ENCODE data around the gene MAP2K7.

The MAP2K7 gene

GRCh38 chr19:7867092-7867844 is 36.4 kb upstream of the MAP2K7 start:
- DNase-seq (ENCODE audit: low read depth): no peak

- no peak for DNase-seq (ENCODE audit: low read depth)
These were observed 35.4 kb upstream of the MAP2K7 start for GRCh38 chr19:7868326-7868670.

GRCh38 chr19:7868671-7869452 is 34.8 kb upstream of the MAP2K7 start:
- no peak for DNase-seq (ENCODE audit: low read depth)

DNA sequence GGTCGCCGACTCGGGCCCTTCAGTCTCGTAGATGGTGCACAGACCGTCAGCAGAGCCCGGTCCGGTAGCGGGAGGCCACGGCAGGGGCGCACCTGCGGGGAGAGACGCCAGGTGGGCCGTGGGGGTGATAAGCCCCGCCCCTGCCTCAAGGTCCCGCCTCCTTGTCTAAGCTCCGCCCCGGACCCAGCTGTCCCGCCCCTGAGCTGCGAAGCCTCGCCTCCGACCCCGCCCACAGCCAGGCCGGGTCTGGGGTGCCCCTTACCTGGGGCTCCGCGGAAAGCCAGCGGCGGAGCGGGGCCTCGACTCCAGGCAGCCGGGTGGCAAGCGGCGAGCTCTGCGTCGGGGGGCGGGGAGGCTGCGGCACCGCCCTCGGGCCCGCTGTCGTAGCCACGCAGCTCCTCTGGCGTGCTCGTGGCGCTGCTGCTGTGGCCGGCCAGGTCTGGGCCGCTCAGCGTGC is 34.2 kb upstream of the MAP2K7 start:
- no peak for DNase-seq (ENCODE audit: low read depth)

DNA sequence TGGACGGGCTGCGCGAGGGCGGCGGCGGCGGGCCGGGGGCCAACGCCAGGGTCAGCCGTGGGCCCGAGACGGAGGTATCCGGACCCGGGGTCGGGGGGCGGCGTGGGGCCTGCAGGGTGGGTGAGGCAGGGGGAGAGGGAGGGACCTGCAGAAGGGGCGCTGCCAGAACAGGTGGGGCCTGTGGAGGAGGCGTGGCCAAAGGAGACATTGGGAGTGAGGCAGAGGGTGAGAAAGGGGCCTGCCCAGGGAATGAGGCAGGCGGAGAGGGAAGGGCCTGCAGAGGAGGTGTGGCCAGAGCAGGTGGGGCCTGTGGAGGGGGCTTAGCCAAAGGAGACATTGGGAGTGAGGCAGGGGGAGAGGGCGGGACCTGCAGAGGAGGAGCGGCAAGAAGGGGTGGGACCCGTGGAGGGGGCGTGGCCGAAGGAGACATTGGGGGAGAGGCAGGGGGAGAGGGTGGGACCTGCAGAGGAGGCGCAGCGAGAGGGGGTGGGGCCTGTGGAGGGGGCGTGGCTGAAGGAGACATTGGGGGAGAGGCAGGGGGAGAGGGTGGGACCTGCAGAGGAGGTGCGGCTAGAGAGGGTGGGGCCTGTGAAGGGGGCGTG is 33.7 kb upstream of the MAP2K7 start:
- DNase-seq (ENCODE audit: low read depth): no peak

DNA sequence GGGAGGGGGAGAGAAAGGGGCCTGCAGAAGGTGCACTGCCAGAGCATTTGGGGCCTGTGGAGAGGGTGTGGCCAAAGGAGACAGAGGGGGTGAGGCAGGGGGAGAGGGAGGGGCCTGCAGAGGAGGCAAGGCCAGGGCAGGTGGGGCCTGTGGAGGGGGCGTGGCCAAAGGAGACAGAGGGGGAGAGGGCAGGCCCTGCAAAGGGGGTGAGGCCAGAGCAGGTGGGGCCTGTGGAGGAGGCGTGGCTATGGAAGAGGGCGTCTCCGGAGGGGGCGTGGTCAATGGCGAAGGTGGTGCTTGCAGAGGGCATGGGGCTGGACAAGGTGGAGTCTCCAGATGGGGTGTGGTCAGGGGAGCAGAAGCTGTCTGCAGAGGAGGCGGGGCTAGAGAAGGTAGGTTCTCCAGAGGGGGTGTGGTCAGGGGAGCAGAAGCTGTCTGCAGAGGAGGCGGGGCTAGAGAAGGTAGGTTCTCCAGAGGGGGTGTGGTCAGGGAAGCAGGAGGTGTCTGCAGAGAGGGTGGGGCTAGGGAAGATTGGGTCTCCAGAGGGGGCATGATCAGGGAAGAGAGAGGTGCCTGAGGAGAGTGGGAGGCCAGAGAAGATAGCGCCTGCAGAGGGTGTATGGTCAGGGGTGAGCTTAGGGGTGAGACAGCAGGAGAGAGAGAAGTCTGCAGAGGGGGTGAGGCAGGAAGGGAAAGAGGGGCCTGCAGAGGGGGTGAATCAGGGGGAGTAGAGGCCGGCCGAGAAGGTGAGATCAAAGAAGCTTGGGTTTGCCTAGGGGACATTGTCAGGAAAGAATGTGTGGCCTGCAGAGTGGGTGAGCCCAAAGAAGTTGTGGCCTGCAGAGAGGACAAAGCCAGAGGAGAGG is 32.9 kb upstream of the MAP2K7 start:
- DNase-seq (ENCODE audit: low read depth): no peak

GRCh38 chr19:7871437-7872305 is 32.0 kb upstream of the MAP2K7 start:
- DNase-seq (ENCODE audit: low read depth): peak; percentile 77

- DNase-seq (ENCODE audit: low read depth): no peak
These were observed 31.1 kb upstream of the MAP2K7 start for GRCh38 chr19:7872306-7873204.

DNA sequence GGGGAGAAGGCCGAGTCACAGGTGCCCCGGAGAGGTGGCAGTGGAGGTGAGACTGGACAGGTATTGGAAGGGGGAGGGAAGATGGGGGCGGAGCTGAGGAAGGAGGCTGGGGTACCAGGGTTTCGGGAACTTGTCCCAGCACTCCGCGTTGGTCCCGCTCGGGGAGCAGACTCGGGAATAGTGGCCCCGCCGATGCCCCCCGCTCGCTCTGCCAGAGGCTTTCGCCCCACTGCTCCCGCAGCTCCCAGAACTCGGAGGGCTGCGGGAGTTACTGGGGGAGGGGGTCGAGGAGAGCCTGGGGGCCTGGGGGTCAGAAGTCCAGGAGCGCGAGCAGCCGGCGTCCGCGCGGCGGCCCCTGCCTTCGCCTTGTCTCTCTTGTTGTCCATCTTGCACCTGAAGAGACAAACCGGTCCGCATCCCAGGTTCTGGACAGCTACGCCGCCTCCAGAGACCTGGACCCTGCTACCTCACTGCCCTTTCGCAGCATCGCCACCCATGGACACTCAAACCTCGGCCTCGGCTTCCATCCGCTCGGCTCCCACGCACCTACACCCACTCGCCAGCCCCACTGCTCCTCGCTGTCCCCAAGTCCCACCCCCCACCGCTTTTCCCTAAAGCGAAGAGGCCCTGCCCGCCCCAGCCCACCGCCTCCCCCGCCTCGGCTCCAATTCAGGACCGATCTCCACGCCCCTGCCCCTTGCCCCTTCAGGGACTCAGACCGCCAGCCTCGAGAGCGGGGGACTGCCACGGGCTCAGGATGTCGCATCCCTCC is 30.2 kb upstream of the MAP2K7 start:
- DNase-seq (ENCODE audit: low read depth): no peak

DNA sequence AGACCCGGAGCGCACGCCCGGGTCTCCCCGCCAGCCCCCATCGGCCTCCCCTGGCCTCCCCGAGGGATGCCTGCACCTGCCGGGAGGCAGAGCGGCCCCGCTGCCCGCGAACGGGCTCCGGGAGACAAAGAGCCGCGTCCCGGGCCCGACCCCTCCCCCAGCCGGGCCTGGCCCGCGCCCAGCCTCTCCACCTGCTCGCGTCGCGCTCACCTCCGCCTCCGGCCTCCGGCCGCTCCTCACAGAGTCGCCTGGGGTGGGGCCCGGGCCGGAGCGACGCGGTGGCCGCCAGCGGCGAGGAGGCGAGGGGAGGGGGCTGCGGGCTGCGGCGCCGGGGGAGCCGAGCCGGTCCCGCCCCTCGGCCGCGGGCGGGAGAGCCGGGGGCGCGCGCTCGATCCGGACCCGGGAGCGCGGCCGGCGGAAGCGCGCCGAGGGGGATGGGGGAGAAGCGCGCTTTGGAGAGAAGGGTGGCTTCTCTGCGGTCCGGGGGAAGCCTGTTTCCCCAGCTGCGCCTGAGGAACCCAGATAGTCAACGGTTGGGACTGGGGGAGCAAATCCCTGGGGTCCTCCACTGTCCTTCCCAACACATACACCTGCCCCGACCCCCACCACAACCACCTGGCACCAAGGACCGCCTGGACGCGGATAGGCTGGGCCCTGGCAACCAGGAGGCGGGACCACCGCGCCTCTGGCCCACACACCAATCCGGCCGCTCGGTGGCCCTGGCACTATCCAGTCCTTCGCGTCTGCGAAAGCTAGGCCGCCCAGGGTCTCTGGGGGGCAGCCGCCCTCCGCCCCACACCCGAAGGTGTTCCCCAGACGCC is 29.4 kb upstream of the MAP2K7 start, which contains the start of gene PRR36:
Gene PRR36, minus strand, starts transcription at position 315 of the 821 bp plus-strand sequence. CDS start 701 bp downstream, outside the sequence.
- DNase-seq (ENCODE audit: low read depth): no peak

DNA sequence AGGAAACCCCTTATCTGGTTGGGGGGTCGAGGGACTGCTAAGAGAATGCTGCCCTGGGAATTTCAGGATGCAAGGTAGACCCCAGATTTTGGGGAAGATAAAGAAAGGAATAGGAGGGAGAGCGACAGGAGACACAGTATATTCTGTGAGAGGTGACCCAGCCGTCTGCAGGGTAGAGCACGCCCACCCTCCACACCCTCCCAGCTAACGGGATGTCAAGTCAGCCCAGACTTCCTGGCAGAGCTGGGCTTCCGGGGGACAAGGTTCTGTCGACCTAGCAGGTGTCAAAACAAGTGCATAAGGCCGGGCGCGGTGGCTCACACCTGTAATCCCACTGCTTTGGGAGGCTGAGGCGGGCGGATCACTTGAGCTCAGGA is 28.8 kb upstream of the MAP2K7 start:
- no peak for DNase-seq (ENCODE audit: low read depth)

DNA sequence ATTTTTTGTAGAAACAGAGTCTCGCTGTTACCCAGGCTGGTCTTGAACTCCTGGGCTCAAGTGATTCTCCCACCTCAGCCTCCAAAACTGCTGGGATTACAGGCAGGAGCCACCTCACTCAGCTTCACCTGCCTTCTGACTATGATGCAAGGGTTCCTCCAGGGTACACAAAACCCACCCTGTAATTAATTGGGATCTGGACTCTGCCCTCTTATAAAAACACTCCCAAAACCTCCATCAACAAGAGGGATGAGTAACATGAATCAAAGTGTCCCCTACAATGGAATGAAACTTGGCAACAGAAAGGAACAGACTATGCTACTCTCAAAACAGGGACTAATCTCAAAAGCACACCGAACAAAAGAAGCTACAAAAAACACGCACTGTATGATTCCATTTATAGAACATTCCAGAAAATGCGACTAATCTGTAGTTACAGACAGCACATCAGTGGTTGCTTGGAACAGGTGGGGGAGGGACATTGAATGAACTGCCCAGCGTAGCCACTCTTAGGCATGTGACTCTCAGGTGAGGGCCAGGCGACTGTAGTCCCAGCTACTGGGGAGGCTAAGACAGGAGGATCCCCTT is 26.3 kb upstream of the MAP2K7 start:
- DNase-seq (ENCODE audit: low read depth): no peak

- DNase-seq (ENCODE audit: low read depth): no peak
These were observed 24.4 kb upstream of the MAP2K7 start for GRCh38 chr19:7879111-7879807.

DNA sequence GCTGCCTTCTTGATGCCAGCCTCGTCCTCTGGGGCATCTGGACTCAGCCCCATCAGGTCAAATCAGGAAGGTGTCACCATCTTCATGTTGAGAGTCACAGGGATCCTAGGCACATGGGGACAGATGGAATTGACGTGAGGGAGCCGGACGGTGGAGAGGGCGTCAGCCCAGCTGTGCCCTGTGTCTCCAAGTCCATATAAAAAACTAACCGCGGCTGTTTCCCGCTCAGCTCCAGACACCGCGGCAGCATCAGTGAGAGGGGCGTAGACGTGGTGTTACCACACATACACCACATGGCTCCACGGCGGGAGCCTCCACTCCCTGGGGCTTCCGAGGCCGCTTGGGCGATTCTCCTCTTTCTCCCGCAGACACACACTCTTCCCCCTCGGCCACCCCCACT is 23.8 kb upstream of the MAP2K7 start:
- DNase-seq (ENCODE audit: low read depth): no peak

- DNase-seq (ENCODE audit: low read depth): no peak
These were observed 21.8 kb upstream of the MAP2K7 start for GRCh38 chr19:7881910-7882309.

DNA sequence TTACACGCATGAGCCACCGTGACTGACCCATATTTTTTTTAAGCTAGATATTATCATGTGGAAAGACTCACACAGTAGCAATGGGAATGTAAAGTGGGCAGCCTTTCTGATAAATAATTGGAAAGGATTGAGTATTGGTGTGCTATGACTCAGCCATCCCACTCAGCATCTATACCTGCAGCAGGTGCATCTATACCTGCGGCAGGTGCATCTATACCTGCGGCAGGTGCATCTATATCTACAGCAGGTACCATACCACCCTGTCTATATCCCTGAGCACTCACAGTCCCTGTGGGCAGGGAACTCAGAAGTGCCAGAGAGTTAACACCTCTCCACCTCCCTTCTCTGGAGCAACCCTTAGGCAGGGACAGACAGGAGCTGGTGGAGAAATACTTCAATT is 20.6 kb upstream of the MAP2K7 start:
- DNase-seq (ENCODE audit: low read depth): no peak
